GM18519 (cell line): Measurements from ENCODE around the gene SCGB1A1.
"Not testable (repeated sequence)": the region's sequence is repeated elsewhere in the genome, so short reads cannot be mapped to it uniquely, and the experiment has no call there.

Source experiments
- ATAC-seq: cut with Tn5 transposase; IDR thresholded peaks from one replicate; pipeline ENCODE4 v1.9.1; 2021; ENCODE audit warnings: mild to moderate bottlenecking, moderate library complexity; ENCODE audit not compliant: unreplicated experiment, low FRiP score

Gene SCGB1A1

GRCh38 chr11:62418733-62419132 lies at the start of gene SCGB1A1:
SCGB1A1 (plus strand) TSS chr11:62419033; CDS start chr11:62419096, 63 bp downstream.
- ATAC-seq, result no peak

GRCh38 chr11:62370743-62371440 lies 47.9 kb upstream of the SCGB1A1 start:
- no peak for ATAC-seq

- no peak for ATAC-seq
Measured at GRCh38 chr11:62372871-62373270, 46.0 kb upstream of the SCGB1A1 start.

GRCh38 chr11:62373464-62374119 lies 45.2 kb upstream of the SCGB1A1 start:
- no peak for ATAC-seq

GRCh38 chr11:62374801-62375200 lies 44.0 kb upstream of the SCGB1A1 start:
- ATAC-seq, result no peak

GRCh38 chr11:62378459-62379063 lies 40.3 kb upstream of the SCGB1A1 start:
- ATAC-seq, result not testable (repeated sequence)

GRCh38 chr11:62379586-62379985 lies 39.2 kb upstream of the SCGB1A1 start:
- not testable (repeated sequence) for ATAC-seq

- not testable (repeated sequence) for ATAC-seq
Measured at GRCh38 chr11:62380821-62381245, 38.0 kb upstream of the SCGB1A1 start.

GRCh38 chr11:62383822-62384221 lies 35.0 kb upstream of the SCGB1A1 start:
- no peak for ATAC-seq

- not testable (repeated sequence) for ATAC-seq
Measured at GRCh38 chr11:62386083-62386482, 32.8 kb upstream of the SCGB1A1 start.

- no peak for ATAC-seq
Measured at GRCh38 chr11:62387381-62387780, 31.5 kb upstream of the SCGB1A1 start.

GRCh38 chr11:62388999-62389398 lies 29.8 kb upstream of the SCGB1A1 start:
- no peak for ATAC-seq

- no peak for ATAC-seq
Measured at GRCh38 chr11:62390237-62390636, 28.6 kb upstream of the SCGB1A1 start.

- ATAC-seq, result no peak
Measured at GRCh38 chr11:62390722-62391121, 28.1 kb upstream of the SCGB1A1 start.

GRCh38 chr11:62391642-62392425 lies 27.0 kb upstream of the SCGB1A1 start:
- no peak for ATAC-seq

- no peak for ATAC-seq
Measured at GRCh38 chr11:62392506-62392905, 26.3 kb upstream of the SCGB1A1 start.

GRCh38 chr11:62393061-62393611 lies 25.7 kb upstream of the SCGB1A1 start:
- ATAC-seq, result no peak

GRCh38 chr11:62393735-62394134 lies 25.1 kb upstream of the SCGB1A1 start:
- ATAC-seq, result no peak

- no peak for ATAC-seq
Measured at GRCh38 chr11:62394825-62395538, 23.9 kb upstream of the SCGB1A1 start.
